ENCODE measurements around the gene CCDC8.
"Not testable (repeated sequence)": the region's sequence is repeated elsewhere in the genome, so short reads cannot be mapped to it uniquely, and the experiment has no call there.

The CCDC8 gene

GRCh38 chr19:46404753-46405468 lies 8.5 kb downstream of the CCDC8 start:
- no peak for DNase-seq (ENCODE audit: low read depth in 2 of 2)

GRCh38 chr19:46404055-46404752 lies 9.2 kb downstream of the CCDC8 start:
- DNase-seq (ENCODE audit: low read depth in 2 of 2): no peak

- no peak for DNase-seq (ENCODE audit: low read depth in 2 of 2)
Measured at GRCh38 chr19:46402725-46403124, 10.6 kb downstream of the CCDC8 start.

- not testable (repeated sequence) for DNase-seq (ENCODE audit: low read depth in 2 of 2)
Measured at GRCh38 chr19:46397801-46398479, 15.4 kb downstream of the CCDC8 start.

GRCh38 chr19:46394402-46394797 lies 19.0 kb downstream of the CCDC8 start:
- no peak for DNase-seq (ENCODE audit: low read depth in 2 of 2)

- no peak for DNase-seq (ENCODE audit: low read depth in 2 of 2)
Measured at GRCh38 chr19:46393456-46394401, 19.6 kb downstream of the CCDC8 start.

GRCh38 chr19:46392837-46393236 lies 20.5 kb downstream of the CCDC8 start:
- DNase-seq (ENCODE audit: low read depth in 2 of 2): no peak

- no peak for DNase-seq (ENCODE audit: low read depth in 2 of 2)
Measured at GRCh38 chr19:46392252-46392801, 21.0 kb downstream of the CCDC8 start.

GRCh38 chr19:46391296-46392251 lies 21.8 kb downstream of the CCDC8 start:
- DNase-seq (ENCODE audit: low read depth in 2 of 2): no peak

GRCh38 chr19:46390866-46391265 lies 22.5 kb downstream of the CCDC8 start:
- no peak for DNase-seq (ENCODE audit: low read depth in 2 of 2)

GRCh38 chr19:46390121-46390858 lies 23.1 kb downstream of the CCDC8 start:
- no peak for DNase-seq (ENCODE audit: low read depth in 2 of 2)

GRCh38 chr19:46388311-46389095 lies 24.9 kb downstream of the CCDC8 start:
- no peak for DNase-seq (ENCODE audit: low read depth in 2 of 2)

- no peak for DNase-seq (ENCODE audit: low read depth in 2 of 2)
Measured at GRCh38 chr19:46387713-46388130, 25.6 kb downstream of the CCDC8 start.

- DNase-seq (ENCODE audit: low read depth in 2 of 2): no peak
Measured at GRCh38 chr19:46386996-46387712, 26.2 kb downstream of the CCDC8 start.

- DNase-seq (ENCODE audit: low read depth in 2 of 2): no peak
Measured at GRCh38 chr19:46386151-46386550, 27.2 kb downstream of the CCDC8 start.

- DNase-seq (ENCODE audit: low read depth in 2 of 2): no peak
Measured at GRCh38 chr19:46385636-46386035, 27.7 kb downstream of the CCDC8 start.

- no peak for DNase-seq (ENCODE audit: low read depth in 2 of 2)
Measured at GRCh38 chr19:46384396-46384795, 29.0 kb downstream of the CCDC8 start.

GRCh38 chr19:46383846-46384245 lies 29.5 kb downstream of the CCDC8 start:
- DNase-seq (ENCODE audit: low read depth in 2 of 2): no peak
